Panc1 (cell line): ENCODE data around the gene LONRF2. TPM values are rescaled to one million over a fixed set of nuclear protein-coding genes. Genes with fewer than 3 reads are reported as not detected.
A peak's percentile ranks its signal among the peaks of the same experiment; 100 is the strongest.

Source experiments
- ATAC-seq: fragments of 200-7000 bp; cut with Tn5 transposase; 2 replicates; pipeline ENCODE4 v1.9.1; 2020; ENCODE audit warnings: mild to moderate bottlenecking, moderate library complexity
- BruUV-seq: library from RNA; stranded (reverse); fragments of 400-500 nt; replicated peaks from 2 replicates; lab custom pipeline; 2021; lab: Mats Ljungman, UMichigan
- CTCF ChIA-PET: fragments of 300-600 bp; sonication (Branson Sonifier 250); formaldehyde crosslinking; loops from one replicate; lab custom pipeline; 2022; ENCODE audit warnings: antibody characterized with exemption; lab: Charles Lee
- POLR2A ChIA-PET: fragments of 300-600 bp; sonication (Branson Sonifier 250); formaldehyde crosslinking; loops from one replicate; lab custom pipeline; 2022; ENCODE audit warnings: antibody characterized with exemption; lab: Charles Lee
- DNase-seq: peaks from one replicate; pipeline ENCODE4 v3.0.0-alpha.2; 2010; ENCODE audit warnings: low read depth, low spot score
- H3K27ac ChIP-seq: 2 replicates; pipeline ENCODE4 v1.5.1; 2011; ENCODE audit warnings: mild to moderate bottlenecking, low read length, inconsistent platforms
- H3K27me3 ChIP-seq: fragments of 200-500 bp; sonication (Bioruptor generic); 2 replicates; pipeline ENCODE4 v1.6.0; 2014; ENCODE audit warnings: low read length, inconsistent platforms; ENCODE audit not compliant: control insufficient read depth, insufficient read depth
- H3K36me3 ChIP-seq: fragments of 200-500 bp; sonication (Bioruptor generic); 2 replicates; pipeline ENCODE4 v1.5.1; 2014; ENCODE audit warnings: inconsistent platforms, mild to moderate bottlenecking, low read length, moderate library complexity; ENCODE audit not compliant: control insufficient read depth, insufficient read depth
- H3K4me1 ChIP-seq: 2 replicates; pipeline ENCODE4 v1.5.1; 2011; ENCODE audit warnings: inconsistent platforms, mild to moderate bottlenecking, low read length, moderate library complexity; ENCODE audit not compliant: control insufficient read depth, insufficient read depth
- H3K4me3 ChIP-seq, 2 experiments: 2 replicates each; pipeline ENCODE4 v1.5.1; 2011 to 2012; ENCODE audit warnings: low read depth in 2 of 2, low read length in 2 of 2, mild to moderate bottlenecking in 2 of 2, inconsistent platforms in 1 of 2, moderate library complexity in 1 of 2
- H3K9me3 ChIP-seq: fragments of 200-500 bp; sonication (Bioruptor generic); 2 replicates; pipeline ENCODE4 v1.5.1; 2014; ENCODE audit warnings: low read depth, mild to moderate bottlenecking, inconsistent platforms, low read length, moderate library complexity; ENCODE audit not compliant: control insufficient read depth, insufficient read depth
- POLR2AphosphoS5 ChIP-seq: IDR thresholded peaks from 2 replicates; pipeline ENCODE4 v1.6.1; 2012; ENCODE audit warnings: mild to moderate bottlenecking, low read depth, low read length, moderate library complexity
- REST ChIP-seq, 2 experiments: IDR thresholded peaks; 2 replicates each; pipeline ENCODE4 v1.6.1; 2011 to 2012; ENCODE audit warnings: low read depth in 2 of 2, control low read depth in 1 of 2, low read length in 1 of 2, mild to moderate bottlenecking in 1 of 2, moderate library complexity in 1 of 2; ENCODE audit not compliant: insufficient read depth in 1 of 2
- SIN3A ChIP-seq: IDR thresholded peaks from 2 replicates; pipeline ENCODE4 v1.6.1; 2012; ENCODE audit warnings: low read depth, mild to moderate bottlenecking, low read length, moderate library complexity, borderline replicate concordance; ENCODE audit not compliant: insufficient read depth
- TCF7L2 ChIP-seq: IDR thresholded peaks from 2 replicates; pipeline ENCODE4 v1.6.1; 2011; ENCODE audit warnings: mild to moderate bottlenecking, low read depth, low read length, inconsistent platforms
- in situ Hi-C: cut with HindIII; loops from 2 replicates; pipeline ENCODE4 v1.10.0; 2016; ENCODE audit warnings: low sequenced_read_pairs, low pct_unique_long_range_greater_than_20kb
- intact Hi-C: fragments of 100-400 bp; cut with micrococcal nuclease; formaldehyde crosslinking; loops from one replicate; pipeline ENCODE4 v1.10.0; 2022; ENCODE audit not compliant: unreplicated experiment
- total RNA-seq: library from RNA; stranded (reverse); gene quantifications from one replicate; pipeline ENCODE4 v1.2.1, GENCODE V29; 2021; ENCODE audit not compliant: unreplicated experiment
- TF ChIP-seq, protein P1 (sequence below): fragments of 450-650 bp; IDR thresholded peaks from 2 replicates; pipeline ENCODE4 v1.5.1; 2017; ENCODE audit warnings: mild to moderate bottlenecking

The LONRF2 gene
- total RNA-seq, 1 experiment from 2014 or later: 12.9 TPM

DNA sequence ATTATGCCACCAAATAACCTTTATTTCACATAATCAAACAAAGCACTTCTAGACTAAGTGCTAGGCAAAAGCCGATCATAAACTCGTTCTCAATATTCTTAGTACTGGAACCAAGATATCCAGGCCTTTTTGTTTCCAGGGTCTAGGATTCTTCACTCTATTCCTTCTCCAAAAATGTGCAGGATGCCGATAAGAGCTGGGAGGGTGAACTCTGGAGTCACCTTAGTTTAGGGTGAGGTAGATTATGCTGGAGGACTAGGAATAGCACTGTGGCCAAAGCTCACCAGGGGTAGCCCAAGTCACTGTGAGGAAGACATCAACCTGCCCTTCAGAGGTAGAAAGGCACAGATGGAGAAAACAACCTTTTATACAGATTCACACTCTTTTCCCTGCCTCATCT is 37.3 kb downstream of the LONRF2 start:
- Histone ChIP-seq H3K4me3 (no peak overlapping the region), H3K36me3 (no peaks in the 10 kb centered on the region), H3K9me3 (no peaks in the 10 kb centered on the region), H3K27ac (peak overlapping the region; percentile 59; the same call in 1 of the 2 replicates), H3K27me3 (no peaks in the 10 kb centered on the region), H3K4me1 (peaks cover 21% of the 10 kb centered on the region)
- in situ Hi-C loops (no loop called here), intact Hi-C loops (no loop called here)
- ChIA-PET POLR2A (no interaction called here), CTCF (interaction anchor here (0.6 kb wide), 1 partner anchor 92 kb away, joined by 3 read pairs; no protein-coding TSS in a partner anchor)
- ATAC-seq (no peak), DNase-seq (no peak)
- no TSS peak for BruUV-seq
- TF ChIP-seq REST (IDR thresholded peaks at IDR 0.05; ENCODE audit: insufficient read depth in 1 of 2, low read depth in 2 of 2, low read length in 1 of 2) (no peak), POLR2AphosphoS5 (no peak), SIN3A (no peak)
- TF ChIP-seq, protein P1, sequence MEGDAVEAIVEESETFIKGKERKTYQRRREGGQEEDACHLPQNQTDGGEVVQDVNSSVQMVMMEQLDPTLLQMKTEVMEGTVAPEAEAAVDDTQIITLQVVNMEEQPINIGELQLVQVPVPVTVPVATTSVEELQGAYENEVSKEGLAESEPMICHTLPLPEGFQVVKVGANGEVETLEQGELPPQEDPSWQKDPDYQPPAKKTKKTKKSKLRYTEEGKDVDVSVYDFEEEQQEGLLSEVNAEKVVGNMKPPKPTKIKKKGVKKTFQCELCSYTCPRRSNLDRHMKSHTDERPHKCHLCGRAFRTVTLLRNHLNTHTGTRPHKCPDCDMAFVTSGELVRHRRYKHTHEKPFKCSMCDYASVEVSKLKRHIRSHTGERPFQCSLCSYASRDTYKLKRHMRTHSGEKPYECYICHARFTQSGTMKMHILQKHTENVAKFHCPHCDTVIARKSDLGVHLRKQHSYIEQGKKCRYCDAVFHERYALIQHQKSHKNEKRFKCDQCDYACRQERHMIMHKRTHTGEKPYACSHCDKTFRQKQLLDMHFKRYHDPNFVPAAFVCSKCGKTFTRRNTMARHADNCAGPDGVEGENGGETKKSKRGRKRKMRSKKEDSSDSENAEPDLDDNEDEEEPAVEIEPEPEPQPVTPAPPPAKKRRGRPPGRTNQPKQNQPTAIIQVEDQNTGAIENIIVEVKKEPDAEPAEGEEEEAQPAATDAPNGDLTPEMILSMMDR: no peak

GRCh38 chr2:100283724-100284501 is 38.4 kb downstream of the LONRF2 start:
- POLR2A ChIA-PET: interaction anchor here (0.6 kb wide), 1 partner anchor 240 kb away, joined by 11 read pairs; no protein-coding TSS in a partner anchor
- Histone ChIP-seq H3K4me1 (peaks cover 17% of the 10 kb centered on the region), H3K36me3 (no peaks in the 10 kb centered on the region), H3K27me3 (no peaks in the 10 kb centered on the region), H3K9me3 (no peaks in the 10 kb centered on the region), H3K4me3 (no peak overlapping the region), H3K27ac (peak overlapping the region; percentile 35)
- DNase-seq (no peak), ATAC-seq (peak; percentile 86)
- TF ChIP-seq POLR2AphosphoS5 (no peak), SIN3A (no peak), TCF7L2 (0 out of 2 replicates have a peak, but pooled peaks have one; percentile 20)
- TF ChIP-seq, protein P1: no peak
- intact Hi-C loops (no loop called here), in situ Hi-C loops (no loop called here)
- BruUV-seq: no TSS peak
- CTCF ChIA-PET: no interaction called here
